COR-L47 (cell line): ENCODE measurements around the gene PCBP3.
"Not testable (repeated sequence)": the region's sequence is repeated elsewhere in the genome, so short reads cannot be mapped to it uniquely, and the experiment has no call there.

Experiments used
- DNase-seq: peaks from one replicate; lab custom pipeline; 2025; lab: John Stamatoyannopoulos, UW

PCBP3 gene

GRCh38 chr21:45678790-45679189, 35.3 kb downstream of the PCBP3 start:
- not testable (repeated sequence) for DNase-seq

- no peak for DNase-seq
Observed at GRCh38 chr21:45680215-45680614, 36.7 kb downstream of the PCBP3 start.

DNA sequence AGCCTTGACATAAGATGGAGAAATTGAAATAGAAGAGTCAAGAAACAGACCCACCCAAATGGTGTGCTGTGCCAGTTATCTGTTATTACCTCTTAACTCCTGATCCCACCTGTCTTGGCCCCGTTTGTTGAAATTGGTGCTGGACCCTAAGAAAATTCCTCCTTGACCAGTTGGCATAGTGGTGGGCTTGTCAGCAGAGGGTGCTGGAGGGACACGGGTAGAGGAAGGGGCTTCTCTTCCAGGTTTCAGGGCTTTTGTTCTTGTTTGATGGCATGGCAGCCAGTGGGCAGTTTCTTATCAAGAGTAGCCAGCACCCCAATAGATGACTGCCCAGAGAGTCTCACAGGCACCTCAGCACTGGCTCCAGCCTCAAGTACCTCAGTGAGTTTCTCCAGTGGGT, 51.6 kb downstream of the PCBP3 start:
- DNase-seq = no peak

DNA sequence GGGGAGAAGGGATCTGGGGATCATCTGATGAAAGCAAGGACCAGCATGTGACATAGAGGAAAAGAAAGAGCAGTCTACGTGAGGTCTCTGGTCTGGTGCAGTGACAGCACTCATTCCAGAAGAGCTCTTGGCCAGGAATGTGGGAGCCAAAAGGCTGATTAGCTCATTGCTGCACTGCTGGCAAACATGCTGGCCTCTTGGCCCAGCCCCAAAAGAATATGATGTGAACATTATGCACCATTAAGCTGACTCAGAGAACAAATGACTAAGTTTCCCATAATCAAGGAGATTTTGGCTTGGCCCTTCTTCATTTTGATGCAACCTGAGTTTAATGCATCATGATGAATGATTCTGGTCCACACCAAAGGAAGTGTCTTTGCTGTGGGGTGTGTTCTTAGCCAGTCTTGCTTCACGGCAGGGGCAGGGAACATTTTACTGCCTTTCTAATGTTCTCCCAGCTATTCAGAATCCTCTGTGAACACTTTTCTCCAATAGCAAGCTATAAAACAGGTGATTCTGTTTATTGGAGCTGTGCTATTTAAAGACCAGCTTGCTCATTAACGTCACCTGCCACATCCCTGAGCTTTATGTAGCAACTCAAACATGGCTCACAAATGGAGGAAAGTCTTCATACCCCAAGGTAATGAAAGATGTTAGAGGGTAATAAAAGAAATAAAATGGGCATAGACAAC, 55.1 kb downstream of the PCBP3 start:
- DNase-seq = no peak

DNA sequence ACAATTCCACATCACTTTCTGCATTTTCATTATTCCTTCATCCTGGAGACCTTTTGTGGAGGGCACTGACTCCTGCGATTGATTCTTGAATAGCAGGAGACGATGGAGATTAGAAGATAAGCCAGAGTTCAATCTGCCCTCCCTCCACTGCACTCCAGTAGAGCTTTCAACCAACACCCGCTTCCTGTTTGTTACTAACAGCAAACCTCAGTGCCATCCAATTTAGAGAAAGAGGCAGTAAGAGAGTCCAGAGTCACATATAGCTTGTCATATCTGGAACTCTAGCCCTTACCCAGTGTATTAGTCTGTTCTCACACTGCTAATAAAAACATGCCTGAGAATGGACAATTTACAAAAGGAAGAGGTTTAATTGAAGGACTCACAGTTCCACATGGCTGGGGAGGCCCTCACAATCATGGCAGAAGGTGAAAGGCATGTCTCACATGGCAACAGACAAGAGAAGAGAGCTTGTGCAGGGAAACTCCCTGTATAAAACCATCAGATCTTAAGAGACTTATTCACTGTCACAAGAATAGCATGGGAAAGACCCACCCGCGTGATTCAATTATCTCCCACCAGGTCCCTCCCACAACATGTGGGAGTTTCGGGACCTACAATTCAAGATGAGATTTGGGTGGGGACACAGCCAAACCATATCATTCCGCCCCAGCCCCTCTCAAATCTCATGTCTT, 55.9 kb downstream of the PCBP3 start:
- DNase-seq = no peak

DNA sequence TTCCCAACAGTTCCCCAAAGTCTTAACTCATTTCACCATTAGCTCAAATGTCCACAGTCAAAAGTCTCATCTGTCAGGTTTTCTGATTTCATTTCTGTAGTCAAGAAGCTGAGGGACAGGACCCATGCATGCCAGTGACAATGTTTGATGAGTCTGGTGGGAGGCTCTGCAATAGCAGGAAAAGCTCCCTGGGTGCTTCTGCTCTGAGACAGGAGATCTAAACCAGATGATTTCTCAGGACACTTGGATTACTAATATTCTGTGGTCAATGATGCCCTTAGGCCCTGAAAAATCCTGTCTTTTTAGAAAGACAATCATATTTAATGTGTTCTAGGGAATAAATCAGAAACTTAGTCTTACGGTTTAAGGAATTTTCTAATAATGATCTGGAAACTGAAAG, 56.4 kb downstream of the PCBP3 start:
- DNase-seq = no peak

DNA sequence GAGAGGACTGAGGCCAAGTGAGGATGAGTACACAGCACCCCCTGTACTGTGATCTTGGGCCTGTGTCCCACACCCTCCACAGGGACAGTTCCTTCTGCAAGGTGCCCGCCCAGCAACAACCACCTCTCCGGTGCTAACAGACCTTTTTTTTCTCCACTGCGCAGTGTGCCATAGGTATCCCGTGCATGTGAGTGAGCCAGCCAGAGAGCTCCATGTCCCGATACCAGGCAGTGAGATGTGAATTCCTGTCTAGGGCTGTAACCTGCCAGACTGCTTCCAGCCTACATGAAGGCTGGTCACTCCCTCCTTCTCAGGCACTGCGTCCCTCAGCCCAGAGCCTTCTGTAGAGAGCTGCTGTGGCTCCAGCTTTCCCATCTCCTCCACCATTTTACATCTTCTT, 56.9 kb downstream of the PCBP3 start:
- DNase-seq = no peak

GRCh38 chr21:45704311-45705108, 61.0 kb downstream of the PCBP3 start:
- DNase-seq = no peak

- no peak for DNase-seq
Observed at GRCh38 chr21:45706299-45706698, 62.8 kb downstream of the PCBP3 start.

DNA sequence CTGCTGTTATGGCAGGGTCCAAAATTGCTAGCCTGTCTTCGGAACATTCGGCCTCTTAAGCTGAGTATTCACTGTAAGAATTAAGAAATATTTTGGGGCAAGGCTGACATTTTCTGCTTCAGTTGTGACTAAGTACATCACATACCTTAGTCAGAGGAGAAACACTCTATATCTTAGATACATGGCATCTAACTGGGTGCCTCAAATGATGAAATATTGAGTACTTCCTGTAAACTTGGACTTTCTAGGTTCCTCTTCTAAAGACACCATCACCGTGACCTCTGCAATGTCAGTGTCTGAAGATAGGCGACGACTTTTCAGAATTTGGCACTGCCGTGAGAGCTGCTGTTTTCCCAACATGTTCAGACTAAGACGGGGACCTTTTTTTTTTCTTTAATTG, 65.6 kb downstream of the PCBP3 start:
- no peak for DNase-seq

DNA sequence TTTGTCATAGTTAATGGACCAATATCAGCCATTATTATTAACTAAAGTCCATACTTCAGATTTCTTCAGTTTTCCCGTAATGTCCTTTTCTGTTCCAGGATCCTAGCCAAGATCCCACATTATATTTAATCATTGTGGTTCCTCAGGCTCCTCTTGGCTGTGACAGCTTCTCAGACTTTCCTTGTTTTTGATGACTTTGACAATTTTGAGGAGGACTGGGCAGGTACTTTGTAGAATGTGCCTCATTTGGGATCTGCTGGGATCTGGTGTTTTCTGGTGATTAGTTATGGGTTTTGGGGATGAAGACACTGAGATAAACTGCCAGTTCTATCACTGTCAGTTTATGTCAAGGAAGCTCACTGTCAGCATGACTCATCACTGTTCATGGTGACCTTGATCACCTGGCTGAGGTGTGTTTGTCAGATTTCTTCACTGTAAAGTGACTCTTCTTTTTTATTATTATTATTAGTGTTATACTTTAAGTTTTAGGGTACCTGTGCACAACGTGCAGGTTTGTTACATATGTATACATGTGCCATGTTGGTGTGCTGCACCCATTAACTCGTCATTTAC, 66.3 kb downstream of the PCBP3 start:
- no peak for DNase-seq

GRCh38 chr21:45710306-45710705, 66.8 kb downstream of the PCBP3 start:
- DNase-seq = not testable (repeated sequence)

DNA sequence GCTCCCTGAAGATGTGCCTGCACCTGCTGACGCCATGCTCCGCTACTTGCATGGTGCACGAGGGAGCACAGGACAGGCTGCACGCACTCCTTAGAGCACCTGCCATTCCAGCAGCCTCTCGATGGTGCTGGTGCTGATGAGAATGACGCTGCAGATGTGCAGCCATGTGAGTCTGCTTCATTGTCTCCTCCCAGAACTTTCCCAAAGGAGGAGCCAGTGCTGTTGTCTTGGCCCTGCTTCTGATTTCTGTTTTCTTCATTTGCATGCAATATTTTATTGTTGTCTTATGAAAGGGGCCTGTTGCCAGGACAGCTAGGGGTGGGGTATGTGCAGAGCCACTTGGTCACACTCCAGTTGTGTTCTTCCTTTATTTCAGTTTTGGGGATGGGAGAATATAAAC, 70.1 kb downstream of the PCBP3 start:
- no peak for DNase-seq

GRCh38 chr21:45715441-45715840, 71.9 kb downstream of the PCBP3 start:
- DNase-seq = no peak

GRCh38 chr21:45718413-45718812, 74.9 kb downstream of the PCBP3 start:
- DNase-seq = no peak

DNA sequence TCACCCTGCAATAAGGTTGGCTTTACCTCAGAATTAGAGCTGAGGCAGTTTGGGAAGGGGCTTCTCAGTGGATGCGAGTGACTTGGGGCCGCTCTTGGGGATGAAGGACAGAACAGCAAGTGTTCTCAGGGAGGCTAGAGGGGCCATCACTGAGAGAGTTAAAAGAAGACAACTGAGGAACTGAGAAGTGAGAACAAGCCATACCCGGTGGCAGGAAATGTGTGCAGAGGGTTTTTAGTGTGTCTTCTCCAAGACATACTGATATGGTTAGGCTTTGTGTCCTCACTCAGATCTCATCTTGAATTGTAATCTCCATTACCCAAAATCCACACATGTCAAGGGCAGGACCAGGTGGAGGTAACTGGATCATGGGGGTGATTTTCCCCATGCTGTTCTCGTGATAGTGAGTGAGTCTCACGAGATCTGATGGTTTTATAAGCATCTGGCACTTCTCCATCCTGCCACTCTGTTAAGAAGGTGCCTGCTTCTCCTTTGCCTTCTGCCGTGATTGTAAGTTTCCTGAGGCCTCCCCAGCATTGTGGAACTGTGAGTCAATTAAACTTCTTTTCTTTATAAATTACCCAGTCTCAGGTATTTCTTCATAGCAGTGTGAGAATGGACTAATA, 75.8 kb downstream of the PCBP3 start:
- DNase-seq = no peak

GRCh38 chr21:45720204-45720603, 76.7 kb downstream of the PCBP3 start:
- not testable (repeated sequence) for DNase-seq

DNA sequence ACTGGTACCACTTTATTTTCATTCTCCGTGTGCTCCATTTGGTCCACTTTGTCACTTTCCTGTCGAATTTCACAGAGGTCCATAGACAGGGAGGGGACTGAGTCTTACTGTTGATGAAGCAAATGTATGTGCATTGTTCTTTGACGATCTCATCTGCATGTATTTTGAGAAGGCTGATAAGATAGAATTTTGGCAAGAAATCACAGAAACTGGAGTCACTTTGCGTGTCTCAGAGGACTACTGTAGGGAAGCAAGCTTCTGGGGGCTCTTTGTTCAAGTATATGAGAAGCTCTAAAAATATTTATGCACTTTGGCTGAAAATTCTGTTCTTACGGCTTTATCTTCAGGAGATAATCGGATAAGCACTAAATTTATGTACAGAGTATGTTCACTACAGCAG, 78.1 kb downstream of the PCBP3 start:
- no peak for DNase-seq

DNA sequence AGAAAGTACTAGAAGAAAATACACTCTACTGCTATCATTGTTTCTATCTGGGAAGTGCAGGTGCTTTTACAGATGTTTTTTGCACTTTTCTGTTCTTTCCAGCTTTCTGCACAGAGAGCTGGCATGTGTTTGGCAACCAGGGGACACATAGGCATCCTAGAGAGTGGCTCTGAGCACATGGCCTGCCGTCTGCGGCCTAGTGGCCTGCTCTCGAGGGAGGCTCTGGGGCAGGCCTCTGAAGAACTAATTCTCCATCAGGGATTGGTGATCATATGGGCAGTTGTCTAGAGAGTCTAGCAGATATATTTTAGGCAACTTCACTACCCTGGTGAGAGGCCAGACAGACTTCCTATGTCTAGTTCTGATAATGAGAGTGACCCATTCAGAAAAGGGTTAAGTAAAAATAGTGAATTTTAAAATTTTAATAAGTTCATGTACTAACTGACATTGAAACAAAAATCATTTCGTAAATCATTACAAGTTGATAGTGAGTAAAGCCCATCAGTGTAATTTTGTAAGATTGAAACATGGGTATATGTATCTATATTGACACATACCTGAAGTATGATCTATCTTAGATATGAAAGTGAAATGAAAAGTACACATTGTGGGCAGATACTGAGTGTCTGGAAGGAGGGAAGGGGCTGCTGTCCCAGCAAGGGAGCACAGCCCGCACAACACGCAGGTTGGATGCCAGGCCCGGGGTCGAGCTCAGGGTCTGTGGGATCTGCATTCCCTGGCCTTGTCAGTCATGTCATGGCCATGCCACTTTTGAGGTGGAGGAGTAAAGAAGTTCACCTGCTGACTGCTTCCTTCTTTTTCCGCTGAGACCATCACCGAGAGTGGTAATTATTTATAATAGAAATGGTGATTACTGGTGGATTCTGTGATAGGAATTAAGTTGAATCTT, 79.8 kb downstream of the PCBP3 start:
- no peak for DNase-seq

DNA sequence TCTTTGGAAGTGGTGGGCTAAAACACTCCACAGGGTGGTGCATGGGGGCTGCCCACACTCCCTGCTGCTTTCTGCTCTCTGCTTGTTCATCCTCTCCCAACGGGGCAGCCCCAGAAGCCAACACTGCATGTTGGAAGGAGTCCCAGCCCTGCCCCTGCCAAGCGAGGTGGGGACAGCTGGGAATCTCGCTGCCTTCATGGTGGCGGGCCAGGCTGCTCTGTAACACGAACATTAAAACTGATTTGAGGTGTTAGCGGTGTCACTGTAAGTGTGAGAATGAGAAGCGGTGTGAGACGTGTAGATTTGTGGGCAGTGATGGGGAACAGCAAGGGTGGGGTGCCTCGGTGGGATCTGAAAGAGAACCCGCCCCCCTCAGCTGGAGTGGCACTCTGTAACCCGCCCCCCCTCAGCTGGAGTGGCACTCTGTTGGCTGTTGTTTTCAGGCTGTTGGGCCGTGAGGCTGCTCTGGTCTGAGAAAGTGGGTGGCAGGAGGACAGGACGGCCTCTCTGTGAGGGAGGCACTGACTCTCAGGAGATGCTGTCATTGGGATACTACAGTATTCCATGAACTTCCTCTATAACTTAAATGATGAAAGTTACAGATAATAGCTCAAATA, 80.9 kb downstream of the PCBP3 start:
- no peak for DNase-seq
